ENCODE results near the gene WDPCP.

WDPCP gene

GRCh38 chr2:63538390-63538789 lies 49.9 kb downstream of the WDPCP start:
- Histone ChIP-seq H3K4me3 (ENCODE audit: low read depth, low read length) (no peak overlapping the region), H3K4me1 (ENCODE audit: control insufficient read depth, insufficient read depth, low read length) (no peaks in the 10 kb centered on the region), H3K27ac (ENCODE audit: low read depth, low read length) (no peak overlapping the region), H3K9me3 (ENCODE audit: control insufficient read depth, insufficient read depth, low read depth, low read length) (no peaks in the 10 kb centered on the region; the same call in 1 of the 2 replicates), H3K27me3 (ENCODE audit: control insufficient read depth, insufficient read depth, low read length) (no peaks in the 10 kb centered on the region), H3K9ac (ENCODE audit: low read length) (no peak overlapping the region), H3K36me3 (ENCODE audit: control insufficient read depth, insufficient read depth, low read length) (no peaks in the 10 kb centered on the region)

DNA sequence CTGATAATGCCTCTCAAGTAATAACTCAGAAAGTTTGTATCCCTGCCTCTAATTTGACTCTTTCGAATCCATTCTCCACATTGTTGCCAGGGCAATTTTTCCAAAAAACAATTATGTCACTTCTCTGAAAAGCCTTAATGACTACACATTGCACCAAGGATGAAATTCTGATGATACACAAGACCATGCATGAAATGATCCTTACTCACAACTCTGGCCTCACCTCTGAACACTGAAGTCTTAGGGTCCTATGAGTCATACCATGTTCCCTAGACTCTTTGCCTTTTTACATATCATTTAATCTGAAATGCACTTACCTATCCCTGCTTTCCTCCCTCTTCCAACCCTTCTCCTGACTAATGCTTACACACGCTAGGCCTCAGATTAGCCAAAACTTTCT lies 51.0 kb downstream of the WDPCP start:
- Histone ChIP-seq H3K4me1 (ENCODE audit: control insufficient read depth, insufficient read depth, low read length) (no peaks in the 10 kb centered on the region), H3K9ac (ENCODE audit: low read length) (no peak overlapping the region), H3K36me3 (ENCODE audit: control insufficient read depth, insufficient read depth, low read length) (no peaks in the 10 kb centered on the region), H3K4me3 (ENCODE audit: low read depth, low read length) (no peak overlapping the region), H3K9me3 (ENCODE audit: control insufficient read depth, insufficient read depth, low read depth, low read length) (no peaks in the 10 kb centered on the region; the same call in 1 of the 2 replicates), H3K27ac (ENCODE audit: low read depth, low read length) (no peak overlapping the region), H3K27me3 (ENCODE audit: control insufficient read depth, insufficient read depth, low read length) (no peaks in the 10 kb centered on the region)

- Histone ChIP-seq H3K36me3 (ENCODE audit: control insufficient read depth, insufficient read depth, low read length) (no peaks in the 10 kb centered on the region), H3K4me1 (ENCODE audit: control insufficient read depth, insufficient read depth, low read length) (no peaks in the 10 kb centered on the region), H3K9me3 (ENCODE audit: control insufficient read depth, insufficient read depth, low read depth, low read length) (peaks cover 17% of the 10 kb centered on the region), H3K9ac (ENCODE audit: low read length) (no peak overlapping the region), H3K27ac (ENCODE audit: low read depth, low read length) (no peak overlapping the region), H3K4me3 (ENCODE audit: low read depth, low read length) (no peak overlapping the region), H3K27me3 (ENCODE audit: control insufficient read depth, insufficient read depth, low read length) (no peaks in the 10 kb centered on the region)
Observed at GRCh38 chr2:63530704-63531279, 57.5 kb downstream of the WDPCP start.

DNA sequence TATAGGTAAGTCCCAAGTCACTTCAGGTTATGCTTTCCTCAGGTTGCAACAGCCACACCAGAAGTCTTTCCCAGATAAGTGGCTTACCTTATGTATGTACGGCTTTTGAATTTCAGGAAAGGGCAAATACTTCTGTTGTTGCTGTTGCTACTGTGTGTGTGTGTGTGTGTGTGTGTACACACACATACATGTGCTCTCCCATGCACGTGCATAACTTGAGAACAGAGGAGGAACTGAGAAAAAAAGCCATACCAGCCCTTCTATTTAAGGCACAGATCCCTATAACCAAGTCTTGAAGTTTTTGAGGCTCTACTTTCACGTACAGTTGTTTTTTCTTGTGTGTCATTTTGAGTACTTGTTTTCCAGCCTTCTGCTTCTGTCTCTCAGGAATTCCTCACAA lies 62.4 kb downstream of the WDPCP start:
- Histone ChIP-seq H3K9me3 (ENCODE audit: control insufficient read depth, insufficient read depth, low read depth, low read length) (peaks cover 14% of the 10 kb centered on the region), H3K9ac (ENCODE audit: low read length) (no peak overlapping the region), H3K27me3 (ENCODE audit: control insufficient read depth, insufficient read depth, low read length) (no peaks in the 10 kb centered on the region), H3K36me3 (ENCODE audit: control insufficient read depth, insufficient read depth, low read length) (no peaks in the 10 kb centered on the region), H3K4me1 (ENCODE audit: control insufficient read depth, insufficient read depth, low read length) (no peaks in the 10 kb centered on the region), H3K27ac (ENCODE audit: low read depth, low read length) (no peak overlapping the region), H3K4me3 (ENCODE audit: low read depth, low read length) (no peak overlapping the region)

- Histone ChIP-seq H3K27me3 (ENCODE audit: control insufficient read depth, insufficient read depth, low read length) (no peaks in the 10 kb centered on the region), H3K9ac (ENCODE audit: low read length) (no peak overlapping the region), H3K4me1 (ENCODE audit: control insufficient read depth, insufficient read depth, low read length) (no peaks in the 10 kb centered on the region), H3K9me3 (ENCODE audit: control insufficient read depth, insufficient read depth, low read depth, low read length) (peaks cover 13% of the 10 kb centered on the region), H3K4me3 (ENCODE audit: low read depth, low read length) (no peak overlapping the region), H3K36me3 (ENCODE audit: control insufficient read depth, insufficient read depth, low read length) (no peaks in the 10 kb centered on the region), H3K27ac (ENCODE audit: low read depth, low read length) (no peak overlapping the region)
Observed at GRCh38 chr2:63522950-63523349, 65.3 kb downstream of the WDPCP start.

DNA sequence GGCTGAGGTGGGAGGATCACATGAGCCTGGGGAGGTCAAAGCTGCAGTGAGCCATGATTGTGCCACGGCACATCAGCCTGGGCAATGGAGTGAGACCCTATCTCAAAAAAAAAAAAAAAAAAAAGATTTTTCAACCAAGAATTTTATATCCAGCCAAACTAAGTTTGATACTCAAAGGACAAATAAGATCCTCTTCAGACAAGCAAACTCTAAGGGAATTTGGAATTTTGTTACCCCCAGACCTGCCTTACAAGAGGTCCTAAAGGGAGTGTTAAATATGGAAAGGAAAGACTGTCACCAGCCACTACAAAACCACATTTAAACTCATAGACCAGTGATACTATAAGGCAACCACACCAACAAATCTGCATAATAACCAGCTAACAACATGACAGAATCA lies 67.5 kb downstream of the WDPCP start:
- no peak overlapping the region for H3K4me3 ChIP-seq (ENCODE audit: low read depth, low read length)
- no peaks in the 10 kb centered on the region for H3K36me3 ChIP-seq (ENCODE audit: control insufficient read depth, insufficient read depth, low read length)
- H3K27me3 ChIP-seq (ENCODE audit: control insufficient read depth, insufficient read depth, low read length) = no peaks in the 10 kb centered on the region
- no peak overlapping the region for H3K27ac ChIP-seq (ENCODE audit: low read depth, low read length)
- H3K4me1 ChIP-seq (ENCODE audit: control insufficient read depth, insufficient read depth, low read length) = no peaks in the 10 kb centered on the region
- peaks cover 13% of the 10 kb centered on the region for H3K9me3 ChIP-seq (ENCODE audit: control insufficient read depth, insufficient read depth, low read depth, low read length)
- H3K9ac ChIP-seq (ENCODE audit: low read length) = no peak overlapping the region

- Histone ChIP-seq H3K9me3 (ENCODE audit: control insufficient read depth, insufficient read depth, low read depth, low read length) (no peaks in the 10 kb centered on the region), H3K27ac (ENCODE audit: low read depth, low read length) (no peak overlapping the region)
Observed at GRCh38 chr2:63514781-63515180, 73.5 kb downstream of the WDPCP start.

DNA sequence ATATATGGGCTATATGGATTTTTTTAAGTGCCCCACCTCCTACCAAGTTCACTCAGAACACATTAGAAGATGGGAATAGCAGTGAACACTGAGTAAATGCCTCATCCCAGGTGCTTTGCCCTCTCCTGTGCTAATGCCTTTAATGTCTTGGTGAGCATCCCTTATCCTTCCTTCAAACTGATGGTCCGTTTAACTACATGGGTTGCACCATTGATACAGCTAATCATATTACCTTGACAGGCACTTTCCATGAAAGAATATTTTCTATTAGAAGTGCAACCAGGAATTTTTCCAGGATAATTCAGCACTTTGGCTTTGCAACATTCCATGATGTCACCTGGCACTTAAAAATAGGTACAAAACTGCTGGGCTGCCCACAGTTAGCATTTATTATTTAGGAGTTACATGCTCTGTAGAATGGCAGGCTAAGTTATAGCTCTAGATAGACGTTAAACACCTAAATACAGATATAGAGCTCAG lies 74.0 kb downstream of the WDPCP start:
- no peaks in the 10 kb centered on the region for H3K4me1 ChIP-seq (ENCODE audit: control insufficient read depth, insufficient read depth, low read length)
- no peaks in the 10 kb centered on the region for H3K9me3 ChIP-seq (ENCODE audit: control insufficient read depth, insufficient read depth, low read depth, low read length)
- no peaks in the 10 kb centered on the region for H3K27me3 ChIP-seq (ENCODE audit: control insufficient read depth, insufficient read depth, low read length)
- no peaks in the 10 kb centered on the region for H3K36me3 ChIP-seq (ENCODE audit: control insufficient read depth, insufficient read depth, low read length)
- H3K27ac ChIP-seq (ENCODE audit: low read depth, low read length) = no peak overlapping the region
- H3K9ac ChIP-seq (ENCODE audit: low read length) = no peak overlapping the region
- no peak overlapping the region for H3K4me3 ChIP-seq (ENCODE audit: low read depth, low read length)

More at GRCh38 chr2:63514781-63515180, 73.5 kb downstream of the WDPCP start:
- Histone ChIP-seq H3K36me3 (ENCODE audit: control insufficient read depth, insufficient read depth, low read length) (no peaks in the 10 kb centered on the region), H3K4me1 (ENCODE audit: control insufficient read depth, insufficient read depth, low read length) (no peaks in the 10 kb centered on the region), H3K9ac (ENCODE audit: low read length) (no peak overlapping the region), H3K27me3 (ENCODE audit: control insufficient read depth, insufficient read depth, low read length) (no peaks in the 10 kb centered on the region), H3K4me3 (ENCODE audit: low read depth, low read length) (no peak overlapping the region)

DNA sequence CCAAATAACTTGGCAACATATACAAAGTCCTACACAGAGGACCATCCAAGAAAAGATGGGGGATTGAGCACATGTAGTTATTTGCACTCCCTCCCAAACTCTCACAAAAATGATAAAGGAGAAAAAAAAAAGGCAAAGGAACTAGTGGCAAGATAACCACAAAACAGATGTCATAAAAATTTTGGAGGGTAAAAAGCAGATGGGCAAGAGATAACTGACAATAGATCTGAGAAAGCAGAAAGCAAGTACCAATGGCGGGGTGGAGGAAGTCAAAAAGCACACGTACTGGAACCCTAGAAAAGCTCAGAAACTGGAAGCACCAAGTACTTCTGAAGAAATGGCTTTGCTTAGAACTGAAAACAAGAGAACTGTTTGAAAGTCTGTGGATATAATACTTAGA lies 82.0 kb downstream of the WDPCP start:
- Histone ChIP-seq H3K9ac (ENCODE audit: low read length) (no peak overlapping the region), H3K27me3 (ENCODE audit: control insufficient read depth, insufficient read depth, low read length) (no peaks in the 10 kb centered on the region), H3K36me3 (ENCODE audit: control insufficient read depth, insufficient read depth, low read length) (no peaks in the 10 kb centered on the region), H3K9me3 (ENCODE audit: control insufficient read depth, insufficient read depth, low read depth, low read length) (no peaks in the 10 kb centered on the region), H3K4me3 (ENCODE audit: low read depth, low read length) (no peak overlapping the region), H3K4me1 (ENCODE audit: control insufficient read depth, insufficient read depth, low read length) (peaks cover 10% of the 10 kb centered on the region; the same call in 1 of the 2 replicates), H3K27ac (ENCODE audit: low read depth, low read length) (no peak overlapping the region)

GRCh38 chr2:63503818-63504217 lies 84.5 kb downstream of the WDPCP start:
- H3K36me3 ChIP-seq (ENCODE audit: control insufficient read depth, insufficient read depth, low read length) = no peaks in the 10 kb centered on the region
- peaks cover 10% of the 10 kb centered on the region; the same call in 1 of the 2 replicates for H3K4me1 ChIP-seq (ENCODE audit: control insufficient read depth, insufficient read depth, low read length)
- no peaks in the 10 kb centered on the region for H3K27me3 ChIP-seq (ENCODE audit: control insufficient read depth, insufficient read depth, low read length)
- H3K4me3 ChIP-seq (ENCODE audit: low read depth, low read length) = no peak overlapping the region
- H3K9ac ChIP-seq (ENCODE audit: low read length) = no peak overlapping the region
- H3K27ac ChIP-seq (ENCODE audit: low read depth, low read length) = no peak overlapping the region
- no peaks in the 10 kb centered on the region for H3K9me3 ChIP-seq (ENCODE audit: control insufficient read depth, insufficient read depth, low read depth, low read length)

DNA sequence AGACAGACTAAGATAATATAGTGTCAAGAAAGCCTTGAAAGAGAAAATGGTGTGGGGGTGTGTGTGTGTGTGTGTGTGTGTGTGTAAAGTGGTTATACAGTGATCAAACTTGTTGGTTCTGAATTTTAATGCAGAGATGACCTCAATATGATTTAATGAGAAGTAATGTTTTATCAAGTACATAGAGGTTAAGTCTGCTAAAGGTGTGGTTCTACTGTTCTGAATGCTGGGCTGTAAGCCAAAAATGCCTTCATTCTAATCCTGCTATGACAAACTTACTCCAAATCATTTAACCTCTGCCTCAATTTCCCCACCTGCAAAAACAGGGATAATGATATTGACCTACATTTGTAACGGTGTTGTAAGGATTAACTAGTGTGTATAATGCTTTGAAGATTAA lies 87.9 kb downstream of the WDPCP start:
- H3K9ac ChIP-seq (ENCODE audit: low read length) = no peak overlapping the region
- H3K4me3 ChIP-seq (ENCODE audit: low read depth, low read length) = no peak overlapping the region
- peaks cover 24% of the 10 kb centered on the region; the same call in 1 of the 2 replicates for H3K4me1 ChIP-seq (ENCODE audit: control insufficient read depth, insufficient read depth, low read length)
- no peaks in the 10 kb centered on the region for H3K36me3 ChIP-seq (ENCODE audit: control insufficient read depth, insufficient read depth, low read length)
- no peaks in the 10 kb centered on the region for H3K27me3 ChIP-seq (ENCODE audit: control insufficient read depth, insufficient read depth, low read length)
- no peak overlapping the region for H3K27ac ChIP-seq (ENCODE audit: low read depth, low read length)
- H3K9me3 ChIP-seq (ENCODE audit: control insufficient read depth, insufficient read depth, low read depth, low read length) = no peaks in the 10 kb centered on the region

All from HUES6 (cell line).